ENCODE measurements around the gene TMEM178B.
"Not testable (repeated sequence)": the region's sequence is repeated elsewhere in the genome, so short reads cannot be mapped to it uniquely, and the experiment has no call there.

The TMEM178B gene

GRCh38 chr7:141114029-141114664 lies 40.3 kb downstream of the TMEM178B start:
- no peaks in the 10 kb centered on the region for H3K9me3 Mint-ChIP-seq
- H3K27me3 Mint-ChIP-seq (ENCODE audit: low read depth): no peaks in the 10 kb centered on the region

GRCh38 chr7:141115965-141116364 lies 42.1 kb downstream of the TMEM178B start:
- no peaks in the 10 kb centered on the region for H3K4me1 Mint-ChIP-seq
- no peak for TF ChIP-seq CTCF (IDR thresholded peaks at IDR 0.05; ENCODE audit: unreplicated experiment in 3 of 3)
- no peaks in the 10 kb centered on the region for H3K27me3 Mint-ChIP-seq (ENCODE audit: low read depth)
- no peaks in the 10 kb centered on the region for H3K36me3 Mint-ChIP-seq (ENCODE audit: low read depth)
- H3K27ac Mint-ChIP-seq: no peak overlapping the region
- H3K9me3 Mint-ChIP-seq: no peaks in the 10 kb centered on the region
- no peak overlapping the region for H3K4me3 Mint-ChIP-seq

More at GRCh38 chr7:141114029-141114664, 40.3 kb downstream of the TMEM178B start:
- TF ChIP-seq CTCF (IDR thresholded peaks at IDR 0.05; ENCODE audit: unreplicated experiment in 3 of 3): no peak
- Mint-ChIP-seq H3K36me3 (ENCODE audit: low read depth) (no peaks in the 10 kb centered on the region), H3K4me3 (no peak overlapping the region), H3K4me1 (no peaks in the 10 kb centered on the region), H3K27ac (no peak overlapping the region)

- H3K27me3 Mint-ChIP-seq (ENCODE audit: low read depth); H3K36me3 Mint-ChIP-seq (ENCODE audit: low read depth); H3K4me1 Mint-ChIP-seq; H3K27ac Mint-ChIP-seq; H3K4me3 Mint-ChIP-seq; H3K9me3 Mint-ChIP-seq: not testable (repeated sequence)
Observed at GRCh38 chr7:141116661-141117060, 42.8 kb downstream of the TMEM178B start.

- no peak overlapping the region for H3K27ac Mint-ChIP-seq
- H3K9me3 Mint-ChIP-seq: no peaks in the 10 kb centered on the region
- no peak for TF ChIP-seq CTCF (IDR thresholded peaks at IDR 0.05; ENCODE audit: unreplicated experiment in 3 of 3)
- H3K36me3 Mint-ChIP-seq (ENCODE audit: low read depth): no peaks in the 10 kb centered on the region
- H3K4me3 Mint-ChIP-seq: no peak overlapping the region
- H3K4me1 Mint-ChIP-seq: no peaks in the 10 kb centered on the region
- H3K27me3 Mint-ChIP-seq (ENCODE audit: low read depth): no peaks in the 10 kb centered on the region
Observed at GRCh38 chr7:141118767-141119166, 44.9 kb downstream of the TMEM178B start.

- Mint-ChIP-seq H3K4me3 (no peak overlapping the region), H3K27ac (no peak overlapping the region), H3K27me3 (ENCODE audit: low read depth) (no peaks in the 10 kb centered on the region), H3K36me3 (ENCODE audit: low read depth) (no peaks in the 10 kb centered on the region), H3K9me3 (no peaks in the 10 kb centered on the region), H3K4me1 (no peaks in the 10 kb centered on the region)
- TF ChIP-seq CTCF (IDR thresholded peaks at IDR 0.05; ENCODE audit: unreplicated experiment in 3 of 3): no peak
Observed at GRCh38 chr7:141119187-141119586, 45.3 kb downstream of the TMEM178B start.

- no peaks in the 10 kb centered on the region for H3K36me3 Mint-ChIP-seq (ENCODE audit: low read depth)
- no peaks in the 10 kb centered on the region for H3K9me3 Mint-ChIP-seq
- H3K27me3 Mint-ChIP-seq (ENCODE audit: low read depth): no peaks in the 10 kb centered on the region
- no peak overlapping the region for H3K4me3 Mint-ChIP-seq
- H3K4me1 Mint-ChIP-seq: no peaks in the 10 kb centered on the region
- TF ChIP-seq CTCF (IDR thresholded peaks at IDR 0.05; ENCODE audit: unreplicated experiment in 3 of 3): no peak
- H3K27ac Mint-ChIP-seq: no peak overlapping the region
Observed at GRCh38 chr7:141122736-141123135, 48.9 kb downstream of the TMEM178B start.
